Activated CD4-positive, alpha-beta memory T cell treated with anti-CD3 and anti-CD28 coated beads for 36 hours (primary cell): ENCODE measurements around the gene RAMP1. TPM values are rescaled to one million over a fixed set of nuclear protein-coding genes. Genes with fewer than 3 reads are reported as not detected.
"Not testable (repeated sequence)": the region's sequence is repeated elsewhere in the genome, so short reads cannot be mapped to it uniquely, and the experiment has no call there.

ENCODE experiments used
- CTCF ChIA-PET: fragments of 350-600 bp; sonication (Branson Sonifier 250); formaldehyde crosslinking; loops from one replicate; lab custom pipeline; 2021; ENCODE audit warnings: antibody characterized with exemption, inconsistent platforms; lab: Charles Lee
- POLR2A ChIA-PET: fragments of 350-600 bp; sonication (Branson Sonifier 250); formaldehyde crosslinking; loops from one replicate; lab custom pipeline; 2021; ENCODE audit warnings: antibody characterized with exemption; lab: Charles Lee
- DNase-seq: peaks from one replicate; pipeline ENCODE4 v3.0.0-alpha.2; 2020
- H3K27ac Mint-ChIP-seq: one replicate; pipeline ENCODE4 v1.8.0; 2021; ENCODE audit warnings: mixed read lengths
- H3K27me3 Mint-ChIP-seq: one replicate; pipeline ENCODE4 v1.8.0; 2021; ENCODE audit warnings: mixed read lengths
- H3K36me3 Mint-ChIP-seq: one replicate; pipeline ENCODE4 v1.8.0; 2021; ENCODE audit warnings: mixed read lengths
- H3K4me1 Mint-ChIP-seq: one replicate; pipeline ENCODE4 v1.8.0; 2021; ENCODE audit warnings: low read depth, mixed read lengths
- H3K4me3 Mint-ChIP-seq: one replicate; pipeline ENCODE4 v1.8.0; 2021; ENCODE audit warnings: mild to moderate bottlenecking, mixed read lengths
- H3K9me3 Mint-ChIP-seq: one replicate; pipeline ENCODE4 v1.8.0; 2021; ENCODE audit warnings: mixed read lengths
- intact Hi-C: fragments of 100-400 bp; cut with micrococcal nuclease; formaldehyde crosslinking; loops from one replicate; pipeline ENCODE4 v1.15.1; 2023
- total RNA-seq, 2 experiments: library from RNA; stranded (reverse); gene quantifications; one replicate each; pipeline ENCODE4 v1.2.3, GENCODE V29; 2021

RAMP1 gene
- total RNA-seq, 2 experiments from 2014 or later, result 0.77 to 0.97 TPM

DNA sequence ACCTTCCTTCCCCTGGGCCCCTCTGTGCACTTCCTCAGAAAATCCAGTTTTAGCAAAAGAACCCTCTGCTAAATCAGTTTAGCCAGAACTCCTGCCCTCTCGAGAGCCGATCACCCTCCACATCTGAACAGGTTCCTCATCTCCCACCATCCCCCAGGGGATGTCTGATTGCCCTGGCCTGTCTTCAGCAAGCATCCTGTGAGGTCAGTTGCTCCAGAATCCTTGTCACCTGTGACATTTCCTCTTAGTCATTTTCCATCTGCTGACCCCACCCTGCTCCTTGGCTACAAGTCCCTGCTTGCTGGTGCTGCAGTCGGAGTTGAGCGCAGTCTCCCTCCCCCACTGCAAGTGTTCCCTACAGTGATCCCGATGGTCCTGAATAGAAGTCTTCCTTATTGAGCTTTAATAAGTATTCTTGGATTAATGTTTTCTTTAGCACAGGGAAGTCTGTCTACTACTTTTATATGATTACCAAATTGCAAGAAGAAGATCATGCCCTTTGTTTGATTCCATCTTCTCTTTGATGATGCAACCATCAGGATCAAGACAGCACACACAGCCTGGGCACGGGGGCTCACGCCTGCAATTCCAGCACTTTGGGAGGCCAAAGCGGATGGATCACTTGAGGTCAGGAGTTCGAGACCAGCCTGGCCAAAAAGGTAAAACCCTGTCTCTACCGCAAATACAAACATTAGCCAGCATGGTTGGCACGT, 76.5 kb downstream of the RAMP1 start:
- H3K36me3 Mint-ChIP-seq, result no peaks in the 10 kb centered on the region
- peaks cover 24% of the 10 kb centered on the region for H3K4me1 Mint-ChIP-seq
- H3K27me3 Mint-ChIP-seq, result no peaks in the 10 kb centered on the region
- POLR2A ChIA-PET, result interaction anchor here (0.6 kb wide), 1 partner anchor 179 kb away, joined by 3 read pairs; no protein-coding TSS in a partner anchor
- no peak overlapping the region for H3K27ac Mint-ChIP-seq
- no peak overlapping the region for H3K4me3 Mint-ChIP-seq
- H3K9me3 Mint-ChIP-seq, result no peaks in the 10 kb centered on the region
- no peak for DNase-seq
- CTCF ChIA-PET, result no interaction called here
- intact Hi-C loops, result no loop called here

DNA sequence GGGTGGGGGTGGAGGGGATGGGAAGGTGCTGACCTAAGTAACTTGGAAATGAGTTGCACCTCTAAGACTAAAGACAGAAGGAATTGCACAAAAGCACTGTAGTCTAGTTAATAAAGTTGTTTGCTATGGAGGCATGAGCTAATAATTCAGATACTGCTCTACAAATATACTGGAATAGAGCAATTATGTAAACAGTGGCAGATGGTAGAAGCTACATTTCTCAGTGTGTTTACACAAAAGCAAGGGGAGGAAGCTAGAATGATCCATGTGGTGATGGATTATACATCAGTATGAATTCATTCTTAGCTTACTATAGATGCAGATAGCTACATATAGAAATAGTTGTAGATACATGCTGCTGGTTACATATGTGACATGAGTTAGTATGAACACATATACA, 79.8 kb downstream of the RAMP1 start:
- Mint-ChIP-seq H3K4me3 (no peak overlapping the region), H3K4me1 (peaks cover 40% of the 10 kb centered on the region), H3K27ac (no peak overlapping the region), H3K27me3 (no peaks in the 10 kb centered on the region), H3K36me3 (peaks cover 6% of the 10 kb centered on the region), H3K9me3 (peaks cover 6% of the 10 kb centered on the region)
- intact Hi-C loops, result no loop called here
- no peak for DNase-seq
- ChIA-PET CTCF (interaction anchor here (0.6 to 2.4 kb wide), 2 partner anchors 9 to 16 kb away, joined by 3 to 12 read pairs; no protein-coding TSS in a partner anchor), POLR2A (interaction anchor here (0.6 kb wide), 1 partner anchor 59 kb away, joined by 3 read pairs; no protein-coding TSS in a partner anchor)

GRCh38 chr2:237940828-237941227, 81.4 kb downstream of the RAMP1 start:
- peaks cover 43% of the 10 kb centered on the region for H3K4me1 Mint-ChIP-seq
- POLR2A ChIA-PET, result no interaction called here
- no peak for DNase-seq
- peak overlapping the region; percentile 29 for H3K27ac Mint-ChIP-seq
- peaks cover 12% of the 10 kb centered on the region for H3K9me3 Mint-ChIP-seq
- no peak overlapping the region for H3K4me3 Mint-ChIP-seq
- peaks cover 12% of the 10 kb centered on the region for H3K36me3 Mint-ChIP-seq
- intact Hi-C loops, result no loop called here
- no peaks in the 10 kb centered on the region for H3K27me3 Mint-ChIP-seq
- CTCF ChIA-PET, result interaction anchor here (1.1 kb wide), 1 partner anchor 17 kb away, joined by 3 read pairs; no protein-coding TSS in a partner anchor

DNA sequence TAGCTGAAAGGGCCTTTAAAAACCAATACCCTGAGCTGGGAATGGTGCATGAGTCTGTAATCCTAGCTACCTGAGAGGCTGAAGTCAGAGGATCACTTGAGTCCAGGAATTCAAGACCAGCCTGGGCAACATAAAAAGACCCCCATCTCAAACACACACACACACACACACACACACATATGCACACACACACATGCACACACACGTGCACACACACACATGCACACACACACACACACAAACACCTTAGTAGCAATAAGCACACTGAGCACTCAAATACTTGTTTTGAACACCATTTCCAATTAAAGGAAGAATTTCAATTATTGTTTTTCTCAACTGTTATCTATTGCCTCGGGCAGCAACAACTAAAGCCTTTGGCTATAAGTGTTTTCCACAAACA, 81.8 kb downstream of the RAMP1 start:
- no peak for DNase-seq
- H3K27me3 Mint-ChIP-seq, result no peaks in the 10 kb centered on the region
- peaks cover 12% of the 10 kb centered on the region for H3K36me3 Mint-ChIP-seq
- intact Hi-C loops, result no loop called here
- H3K9me3 Mint-ChIP-seq, result peaks cover 12% of the 10 kb centered on the region
- no peak overlapping the region for H3K4me3 Mint-ChIP-seq
- ChIA-PET CTCF (interaction anchor here (1.1 to 1.3 kb wide), 2 partner anchors 17 to 18 kb away, joined by 3 to 8 read pairs; no protein-coding TSS in a partner anchor), POLR2A (no interaction called here)
- peak overlapping the region; percentile 72 for H3K27ac Mint-ChIP-seq
- peaks cover 45% of the 10 kb centered on the region for H3K4me1 Mint-ChIP-seq

DNA sequence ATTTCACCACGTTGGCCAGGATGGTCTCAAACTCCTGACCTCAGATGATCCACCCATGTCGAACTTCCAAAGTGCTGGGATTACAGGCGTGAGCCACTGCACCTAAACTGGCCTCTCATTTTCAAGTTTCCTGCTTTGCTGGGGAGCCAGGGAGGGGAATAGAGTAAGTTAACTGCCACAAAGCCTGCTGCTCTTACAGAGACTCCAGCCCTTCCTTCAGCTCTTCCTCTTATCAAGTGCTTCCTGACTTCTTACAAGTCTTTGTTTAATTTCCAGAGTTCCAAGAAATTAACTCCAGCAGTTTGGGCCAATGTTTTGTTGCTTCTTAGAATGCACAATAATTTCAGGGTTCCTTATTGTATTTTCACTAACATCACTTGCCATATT, 83.1 kb downstream of the RAMP1 start:
- Mint-ChIP-seq H3K27ac (peak overlapping the region; percentile 72), H3K9me3 (peaks cover 17% of the 10 kb centered on the region), H3K4me1 (peaks cover 47% of the 10 kb centered on the region), H3K36me3 (peaks cover 12% of the 10 kb centered on the region), H3K27me3 (no peaks in the 10 kb centered on the region), H3K4me3 (no peak overlapping the region)
- ChIA-PET CTCF (interaction anchor here (1.3 kb wide), 1 partner anchor 20 kb away, joined by 8 read pairs; no protein-coding TSS in a partner anchor), POLR2A (no interaction called here)
- intact Hi-C loops, result no loop called here
- no peak for DNase-seq

DNA sequence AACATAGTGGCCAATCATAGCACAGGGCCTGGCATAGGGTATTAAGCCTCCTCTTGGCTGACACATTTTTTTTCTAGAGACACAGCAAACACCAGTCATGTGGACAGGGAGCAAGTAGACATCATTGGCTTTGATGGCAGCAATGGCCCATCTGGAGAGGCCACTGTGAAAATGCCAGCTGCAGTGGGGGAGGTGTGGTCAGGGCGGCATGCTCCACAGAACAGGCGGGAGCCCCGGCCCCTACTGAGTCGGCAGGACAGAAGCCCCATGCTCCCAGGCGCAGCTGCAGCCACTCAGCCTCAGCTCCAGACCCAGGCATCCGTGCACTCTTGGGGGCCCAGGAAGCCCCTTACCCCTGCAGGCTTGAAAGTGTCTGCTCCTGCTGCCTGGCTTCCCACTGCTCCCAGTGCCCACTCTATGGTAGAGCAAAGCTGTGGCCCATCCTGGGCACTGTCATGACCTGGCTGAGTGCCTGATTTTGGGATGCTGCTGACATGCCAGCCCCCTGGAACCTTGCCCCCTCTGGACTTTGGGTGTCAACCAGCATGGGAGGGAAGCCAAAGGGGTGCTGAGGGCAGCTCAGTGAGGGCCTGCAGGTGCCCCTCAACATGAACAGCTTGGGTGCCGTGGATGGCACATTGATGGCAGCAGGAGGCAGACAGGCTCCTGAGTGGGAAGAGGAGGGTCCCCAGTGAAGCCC, 84.1 kb downstream of the RAMP1 start:
- POLR2A ChIA-PET, result no interaction called here
- Mint-ChIP-seq H3K9me3 (peaks cover 17% of the 10 kb centered on the region), H3K4me3 (no peak overlapping the region), H3K36me3 (peaks cover 12% of the 10 kb centered on the region), H3K27me3 (no peaks in the 10 kb centered on the region), H3K27ac (no peak overlapping the region), H3K4me1 (peaks cover 47% of the 10 kb centered on the region)
- CTCF ChIA-PET, result no interaction called here
- no peak for DNase-seq
- intact Hi-C loops, result no loop called here

- Mint-ChIP-seq H3K4me3 (no peak overlapping the region), H3K9me3 (peaks cover 17% of the 10 kb centered on the region), H3K36me3 (peaks cover 12% of the 10 kb centered on the region), H3K27me3 (no peaks in the 10 kb centered on the region), H3K27ac (no peak overlapping the region), H3K4me1 (peaks cover 45% of the 10 kb centered on the region)
- intact Hi-C loops, result no loop called here
- POLR2A ChIA-PET, result no interaction called here
- DNase-seq, result no peak
- CTCF ChIA-PET, result no interaction called here
Measured at GRCh38 chr2:237944302-237944701, 84.9 kb downstream of the RAMP1 start.

DNA sequence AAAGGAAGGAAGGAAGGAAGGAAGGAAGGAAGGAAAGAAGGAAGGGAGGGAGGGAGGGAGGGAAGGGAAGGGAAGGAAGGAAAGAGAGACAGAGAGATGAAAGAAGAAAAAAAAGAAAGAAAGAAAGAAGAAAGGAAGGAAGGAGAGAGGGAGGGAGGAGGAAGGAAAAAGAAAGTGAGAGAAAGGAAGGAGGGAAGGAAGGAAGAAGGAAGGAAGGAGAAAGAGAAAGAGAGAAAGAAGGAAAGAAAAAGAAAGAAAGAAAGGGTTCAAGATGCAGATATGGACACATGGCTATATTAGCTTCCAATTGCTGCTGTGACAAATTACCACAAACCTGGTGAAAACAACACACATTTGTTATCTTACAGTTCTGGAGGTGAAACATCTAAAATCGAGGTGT, 87.0 kb downstream of the RAMP1 start:
- POLR2A ChIA-PET, result no interaction called here
- no peak overlapping the region for H3K4me3 Mint-ChIP-seq

GRCh38 chr2:237951354-237951753, 91.9 kb downstream of the RAMP1 start:
- DNase-seq, intact Hi-C loops, H3K4me1 Mint-ChIP-seq, H3K36me3 Mint-ChIP-seq, H3K4me3 Mint-ChIP-seq, H3K27ac Mint-ChIP-seq, H3K9me3 Mint-ChIP-seq, POLR2A ChIA-PET, H3K27me3 Mint-ChIP-seq: not testable (repeated sequence)
- CTCF ChIA-PET, result interaction anchor here (0.6 kb wide), 1 partner anchor 46 kb away, joined by 3 read pairs; no protein-coding TSS in a partner anchor

More for the DNA sequence above, 87.0 kb downstream of the RAMP1 start:
- CTCF ChIA-PET, result no interaction called here
- Mint-ChIP-seq H3K27ac (no peak overlapping the region), H3K36me3 (peaks cover 12% of the 10 kb centered on the region), H3K4me1 (peaks cover 28% of the 10 kb centered on the region), H3K9me3 (peaks cover 17% of the 10 kb centered on the region), H3K27me3 (no peaks in the 10 kb centered on the region)
- DNase-seq, result no peak
- intact Hi-C loops, result no loop called here

DNA sequence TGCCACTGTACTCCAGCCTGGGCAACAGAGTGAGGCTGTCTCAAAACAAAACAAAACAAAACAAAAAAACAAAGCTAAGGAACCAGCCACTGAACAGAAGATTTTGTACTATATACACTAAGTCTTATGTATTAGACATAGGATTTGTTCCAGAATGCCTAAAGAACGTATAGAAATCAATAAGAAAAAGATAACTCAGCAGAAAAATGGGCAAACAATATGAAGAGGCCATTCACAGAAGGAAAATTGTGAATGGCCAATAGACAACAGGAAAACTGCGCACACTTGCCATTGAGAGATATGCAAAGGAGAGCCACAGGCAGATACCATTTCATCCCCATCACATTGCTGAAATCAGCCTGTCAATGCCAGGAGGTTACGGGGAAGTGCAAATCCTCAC, 92.5 kb downstream of the RAMP1 start:
- H3K4me1 Mint-ChIP-seq, result no peaks in the 10 kb centered on the region
- no peak overlapping the region for H3K4me3 Mint-ChIP-seq
- CTCF ChIA-PET, result interaction anchor here (0.6 to 0.8 kb wide), 2 partner anchors 29 to 45 kb away, joined by 3 read pairs; no protein-coding TSS in a partner anchor
- peaks cover 4% of the 10 kb centered on the region for H3K9me3 Mint-ChIP-seq
- POLR2A ChIA-PET, result no interaction called here
- DNase-seq, result no peak
- H3K27ac Mint-ChIP-seq, result no peak overlapping the region
- H3K27me3 Mint-ChIP-seq, result peaks cover 8% of the 10 kb centered on the region
- no peaks in the 10 kb centered on the region for H3K36me3 Mint-ChIP-seq
- intact Hi-C loops, result no loop called here

DNA sequence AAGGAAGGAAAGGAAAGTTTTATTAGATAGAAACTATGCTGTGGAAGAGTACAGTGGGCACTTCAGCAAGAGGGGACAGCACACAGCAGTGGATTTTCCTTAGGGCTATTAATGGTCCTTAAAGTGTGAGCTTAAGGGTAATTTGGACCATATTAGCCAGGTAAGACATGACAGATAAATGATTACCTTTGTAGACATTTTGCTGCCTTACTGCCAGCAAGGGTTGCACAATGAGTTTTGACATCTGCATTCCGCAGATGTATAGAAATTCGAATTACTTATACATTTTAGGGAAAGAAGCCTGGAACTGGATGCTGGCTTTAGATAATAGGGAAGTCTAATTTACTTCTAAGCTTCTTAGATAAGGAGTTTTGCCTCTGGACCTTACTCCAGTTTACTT, 93.4 kb downstream of the RAMP1 start:
- POLR2A ChIA-PET, result no interaction called here
- CTCF ChIA-PET, result interaction anchor here (0.6 kb wide), 1 partner anchor 349 kb away, joined by 5 read pairs; no protein-coding TSS in a partner anchor
- H3K36me3 Mint-ChIP-seq, result no peaks in the 10 kb centered on the region
- no peaks in the 10 kb centered on the region for H3K9me3 Mint-ChIP-seq
- H3K27me3 Mint-ChIP-seq, result peaks cover 8% of the 10 kb centered on the region
- DNase-seq, result no peak
- intact Hi-C loops, result no loop called here
- H3K4me1 Mint-ChIP-seq, result no peaks in the 10 kb centered on the region
- no peak overlapping the region for H3K27ac Mint-ChIP-seq
- H3K4me3 Mint-ChIP-seq, result no peak overlapping the region
